GM23338 (cell line): ENCODE measurements around the gene CEP95.

Experiments
- CREB1 ChIP-seq: fragments of 250-450 bp; sonication (Bioruptor Pico); IDR thresholded peaks from 2 replicates; pipeline ENCODE4 v1.5.0; 2020; ENCODE audit warnings: low read depth, mild to moderate bottlenecking, moderate library complexity
- CTCF ChIP-seq, 2 experiments: fragments of 200-600 bp in 1 of 2; sonication (generic) in 1 of 2; conservative IDR thresholded peaks; 2 replicates each; pipeline versions ENCODE4 v1.5.1 to v1.6.1; 2016 to 2017; ENCODE audit warnings: antibody characterized with exemption in 2 of 2, low read depth in 2 of 2, mild to moderate bottlenecking in 2 of 2, moderate library complexity in 1 of 2
- ETS1 ChIP-seq: IDR thresholded peaks from 2 replicates; pipeline ENCODE4 v1.6.1; 2016; ENCODE audit warnings: antibody characterized with exemption
- EZH2 ChIP-seq: fragments of 200-600 bp; sonication (generic); IDR thresholded peaks from one replicate; pipeline ENCODE4 v1.8.0; 2017; ENCODE audit warnings: antibody characterized with exemption, mild to moderate bottlenecking, low read depth; ENCODE audit not compliant: unreplicated experiment
- EZH2phosphoT487 ChIP-seq: fragments of 200-600 bp; sonication (generic); IDR thresholded peaks from one replicate; pipeline ENCODE4 v1.8.1; 2018; ENCODE audit warnings: antibody characterized with exemption; ENCODE audit not compliant: unreplicated experiment
- JUNB ChIP-seq: IDR thresholded peaks from one replicate; pipeline ENCODE4 v1.6.1; 2016; ENCODE audit warnings: antibody characterized with exemption; ENCODE audit not compliant: unreplicated experiment
- NANOG ChIP-seq: IDR thresholded peaks from 2 replicates; pipeline ENCODE4 v1.6.1; 2016; ENCODE audit warnings: antibody characterized with exemption, borderline replicate concordance
- POLR2AphosphoS5 ChIP-seq: IDR thresholded peaks from 2 replicates; pipeline ENCODE4 v1.6.1; 2016; ENCODE audit warnings: antibody characterized with exemption, low read depth
- REST ChIP-seq: IDR thresholded peaks from one replicate; pipeline ENCODE4 v1.6.1; 2018; ENCODE audit warnings: antibody characterized with exemption; ENCODE audit not compliant: unreplicated experiment
- STAT1 ChIP-seq: IDR thresholded peaks from one replicate; pipeline ENCODE4 v1.6.1; 2016; ENCODE audit warnings: antibody characterized with exemption; ENCODE audit not compliant: unreplicated experiment
- ZNF331 ChIP-seq: fragments of 250-450 bp; sonication (Bioruptor Pico); IDR thresholded peaks from 2 replicates; pipeline ENCODE4 v1.5.0; 2020; ENCODE audit warnings: low read depth, mild to moderate bottlenecking, moderate library complexity
- ZNF462 ChIP-seq: fragments of 250-450 bp; sonication (Bioruptor Pico); IDR thresholded peaks from 2 replicates; pipeline ENCODE4 v1.5.0; 2020; ENCODE audit warnings: mild to moderate bottlenecking, moderate library complexity

GRCh38 chr17:64460955-64461354 lies 45.8 kb upstream of the CEP95 start:
- TF ChIP-seq CTCF (conservative IDR thresholded peaks at IDR 0.05; ENCODE audit: low read depth in 2 of 2): no peak
- no peak for TF ChIP-seq POLR2AphosphoS5
- TF ChIP-seq ZNF331 (CRISPR knock-in tag): no peak
- TF ChIP-seq EZH2phosphoT487: no peak
- TF ChIP-seq EZH2: no peak
- no peak for TF ChIP-seq ZNF462
- no peak for TF ChIP-seq STAT1
- no peak for TF ChIP-seq ETS1
- no peak for TF ChIP-seq REST
- TF ChIP-seq NANOG: no peak
- TF ChIP-seq JUNB: no peak
- TF ChIP-seq CREB1 (CRISPR knock-in tag): no peak
